Vagina (tissue), 2 donors: ENCODE results near the gene IGHMBP2.

Experiments used
- CTCF ChIP-seq, 3 experiments: fragments of 450-650 bp in 2 of 3; fragments of 200-600 bp in 1 of 3; sonication (generic) in 1 of 3; IDR thresholded peaks; one replicate each; pipeline ENCODE4 v1.5.1; 2017 to 2019; ENCODE audit warnings: antibody characterized with exemption in 3 of 3, mild to moderate bottlenecking in 2 of 3, moderate library complexity in 2 of 3
- POLR2A ChIP-seq, 2 donors: fragments of 450-650 bp; IDR thresholded peaks; one replicate each; pipeline ENCODE4 v1.6.1; 2017; ENCODE audit warnings: antibody characterized with exemption in 2 of 2, mild to moderate bottlenecking in 2 of 2, moderate library complexity in 2 of 2

- no peak for TF ChIP-seq CTCF (IDR thresholded peaks at IDR 0.05)
- no peak for TF ChIP-seq POLR2A (IDR thresholded peaks at IDR 0.05)
Observed at GRCh38 chr11:68923614-68924013, 19.9 kb downstream of the IGHMBP2 start.
